Gastrocnemius medialis (tissue), 4 donors: Measurements from ENCODE around the gene DCTN1. TPM values are rescaled to one million over a fixed set of nuclear protein-coding genes. Genes with fewer than 3 reads are reported as not detected.
A peak's percentile ranks its signal among the peaks of the same experiment; 100 is the strongest.
"Not testable (repeated sequence)": the region's sequence is repeated elsewhere in the genome, so short reads cannot be mapped to it uniquely, and the experiment has no call there.

ENCODE experiments used
- ATAC-seq, 2 donors: fragments of 150-250 bp; one replicate each; pipeline ENCODE4 v1.9.1; 2016
- DNase-seq, 2 donors: peaks; one replicate each; pipeline ENCODE4 v3.0.0-alpha.2; 2019
- H3K27ac ChIP-seq, 4 donors: fragments of 200-600 bp; sonication (generic); 1 replicate in 1 of 4; 2 replicates in 3 of 4; pipeline ENCODE4 v1.5.1; 2016 to 2018; ENCODE audit warnings: mild to moderate bottlenecking in 2 of 4, moderate library complexity in 1 of 4
- H3K27me3 ChIP-seq, 3 donors: fragments of 200-600 bp; sonication (generic) in 2 of 3; 1 replicate in 1 of 3; 2 replicates in 2 of 3; pipeline versions ENCODE4 v1.5.1 to v1.6.0; 2016 to 2019; ENCODE audit warnings: mild to moderate bottlenecking in 1 of 3, moderate library complexity in 1 of 3
- H3K36me3 ChIP-seq, 2 donors: fragments of 200-600 bp; sonication (generic) in 1 of 2; one replicate each; pipeline ENCODE4 v1.5.1; 2017 to 2018
- H3K4me1 ChIP-seq, 2 donors: fragments of 200-600 bp; sonication (generic) in 1 of 2; one replicate each; pipeline ENCODE4 v1.5.1; 2016 to 2017; ENCODE audit warnings: mild to moderate bottlenecking in 2 of 2
- H3K4me3 ChIP-seq, 4 donors: fragments of 200-600 bp; sonication (generic) in 3 of 4; 1 replicate in 1 of 4; 2 replicates in 3 of 4; pipeline ENCODE4 v1.5.1; 2016 to 2019; ENCODE audit warnings: mild to moderate bottlenecking in 2 of 4
- H3K9me3 ChIP-seq, 3 donors: fragments of 200-600 bp; sonication (generic) in 2 of 3; 1 replicate in 1 of 3; 2 replicates in 2 of 3; pipeline ENCODE4 v1.5.1; 2016 to 2019
- POLR2A ChIP-seq, 2 donors: fragments of 450-650 bp; IDR thresholded peaks; one replicate each; pipeline ENCODE4 v1.6.1; 2017; ENCODE audit warnings: antibody characterized with exemption in 2 of 2, mild to moderate bottlenecking in 2 of 2, moderate library complexity in 2 of 2
- in situ Hi-C, 4 donors: fragments of 200-750 bp; cut with MboI; loops; one replicate each; pipeline versions ENCODE4 v1.15.0 to v1.8.0; 2017; ENCODE audit warnings: low sequenced_read_pairs in 4 of 4
- intact Hi-C: fragments of 100-400 bp; cut with DNase I; formaldehyde crosslinking; loops from one replicate; pipeline ENCODE4 v1.15.1; 2023; ENCODE audit warnings: low total_unique reads
- total RNA-seq, 4 donors: library from RNA; depleted of rRNA; stranded (reverse); fragments of >200 nt; gene quantifications; one replicate each; pipeline versions ENCODE4 v1.1.0 to v1.2.3, GENCODE V29; 2016
- TF ChIP-seq, protein P1 (sequence below), 5 experiments: fragments of 450-650 bp in 3 of 5; fragments of 200-600 bp in 2 of 5; sonication (generic) in 2 of 5; IDR thresholded peaks in 4 of 5; conservative IDR thresholded peaks in 1 of 5; 1 replicate in 4 of 5; 2 replicates in 1 of 5; pipeline ENCODE4 v1.5.1; 2016 to 2019; ENCODE audit warnings: antibody characterized with exemption in 5 of 5, mild to moderate bottlenecking in 3 of 5, moderate library complexity in 3 of 5

The DCTN1 gene
- total RNA-seq, 4 donors from 2014 or later: 89.8 to 127 (median 103) TPM

DNA sequence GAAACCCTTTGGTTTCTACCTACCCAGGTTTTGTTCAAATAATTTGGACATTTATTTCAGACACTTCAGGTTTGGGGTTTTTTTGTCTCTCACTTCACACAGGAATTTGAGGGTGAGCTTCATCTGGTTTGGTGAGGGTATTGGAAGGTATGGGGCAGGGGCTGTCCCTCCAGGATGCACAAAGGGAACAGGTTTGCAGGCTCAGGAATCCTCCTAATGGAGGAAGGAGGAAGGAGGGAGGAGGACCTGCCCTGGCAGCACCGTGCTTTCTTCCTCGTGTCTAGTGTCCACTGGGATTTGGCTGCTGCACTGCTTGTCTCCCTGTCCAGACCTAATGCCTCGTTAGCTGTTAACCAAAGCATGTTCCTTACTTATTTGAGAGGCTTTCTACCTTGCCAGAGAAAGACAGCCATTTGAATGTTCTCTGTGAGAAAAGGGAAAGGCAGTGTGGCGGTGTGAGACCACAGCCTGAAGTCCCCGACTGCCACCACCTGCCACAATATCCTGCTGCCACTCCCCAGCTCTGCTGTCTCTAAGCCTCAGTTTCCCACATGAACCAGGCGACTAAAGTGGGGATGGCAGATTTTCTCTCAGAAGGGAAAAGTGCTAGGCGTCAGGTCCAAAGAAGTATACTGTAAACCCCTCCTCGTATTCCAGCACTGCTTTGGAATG lies 34.7 kb downstream of the DCTN1 start:
- no peaks in the 10 kb centered on the region for H3K4me1 ChIP-seq
- H3K27ac ChIP-seq: no peak overlapping the region
- TF ChIP-seq POLR2A (IDR thresholded peaks at IDR 0.05): no peak
- TF ChIP-seq, protein P1, sequence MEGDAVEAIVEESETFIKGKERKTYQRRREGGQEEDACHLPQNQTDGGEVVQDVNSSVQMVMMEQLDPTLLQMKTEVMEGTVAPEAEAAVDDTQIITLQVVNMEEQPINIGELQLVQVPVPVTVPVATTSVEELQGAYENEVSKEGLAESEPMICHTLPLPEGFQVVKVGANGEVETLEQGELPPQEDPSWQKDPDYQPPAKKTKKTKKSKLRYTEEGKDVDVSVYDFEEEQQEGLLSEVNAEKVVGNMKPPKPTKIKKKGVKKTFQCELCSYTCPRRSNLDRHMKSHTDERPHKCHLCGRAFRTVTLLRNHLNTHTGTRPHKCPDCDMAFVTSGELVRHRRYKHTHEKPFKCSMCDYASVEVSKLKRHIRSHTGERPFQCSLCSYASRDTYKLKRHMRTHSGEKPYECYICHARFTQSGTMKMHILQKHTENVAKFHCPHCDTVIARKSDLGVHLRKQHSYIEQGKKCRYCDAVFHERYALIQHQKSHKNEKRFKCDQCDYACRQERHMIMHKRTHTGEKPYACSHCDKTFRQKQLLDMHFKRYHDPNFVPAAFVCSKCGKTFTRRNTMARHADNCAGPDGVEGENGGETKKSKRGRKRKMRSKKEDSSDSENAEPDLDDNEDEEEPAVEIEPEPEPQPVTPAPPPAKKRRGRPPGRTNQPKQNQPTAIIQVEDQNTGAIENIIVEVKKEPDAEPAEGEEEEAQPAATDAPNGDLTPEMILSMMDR (IDR thresholded peaks at IDR 0.05 in 4 of 5, conservative IDR thresholded peaks at IDR 0.05 in 1 of 5): no peak
- no peaks in the 10 kb centered on the region for H3K27me3 ChIP-seq
- intact Hi-C loops: no loop called here
- in situ Hi-C loops: loop anchor here in 2 of 4 donors (25.0 kb wide), 1 partner anchor 533 kb away; no protein-coding TSS in a partner anchor
- H3K9me3 ChIP-seq: no peaks in the 10 kb centered on the region
- DNase-seq: no peak
- H3K36me3 ChIP-seq: no peaks in the 10 kb centered on the region
- H3K4me3 ChIP-seq: no peak overlapping the region
- no peak for ATAC-seq

DNA sequence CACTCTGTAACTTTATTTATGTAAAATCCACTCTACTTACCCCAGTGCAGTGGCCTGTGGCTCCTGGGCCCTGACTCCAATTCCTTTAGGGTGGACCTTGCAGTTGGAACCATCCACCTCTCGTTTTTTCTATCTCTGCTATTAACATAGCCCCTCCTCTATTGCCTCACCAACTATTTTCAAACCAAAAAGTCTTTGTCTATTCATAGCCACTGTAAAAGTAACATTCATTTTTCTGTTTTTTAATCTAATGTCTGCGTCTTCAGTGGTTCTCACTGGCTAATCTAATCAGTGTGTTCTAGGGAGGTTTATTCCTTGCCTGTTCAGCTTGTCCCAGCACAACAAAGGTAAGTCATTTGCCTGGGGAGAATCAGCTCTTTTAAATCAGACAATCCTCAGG lies 36.8 kb downstream of the DCTN1 start, which contains the start of gene SLC4A5:
TSS of gene SLC4A5 (minus strand) at position 101 of the 400 bp plus-strand sequence. CDS start 28,393 bp downstream, outside the sequence.
- TF ChIP-seq, protein P1 (IDR thresholded peaks at IDR 0.05 in 4 of 5, conservative IDR thresholded peaks at IDR 0.05 in 1 of 5): no peak
- TF ChIP-seq POLR2A (IDR thresholded peaks at IDR 0.05): no peak
- Histone ChIP-seq H3K4me1 (no peaks in the 10 kb centered on the region), H3K4me3 (no peak within 1 kb of the TSS), H3K36me3 (no peaks in the 10 kb centered on the region), H3K27ac (no peak within 1 kb of the TSS), H3K9me3 (no peaks in the 10 kb centered on the region), H3K27me3 (no peaks in the 10 kb centered on the region)
- intact Hi-C loops (no loop called here), in situ Hi-C loops (loop anchor here in 2 of 4 donors (25.0 kb wide), 1 partner anchor 531 kb away; no protein-coding TSS in a partner anchor)
- DNase-seq (no peak), ATAC-seq (no peak)

DNA sequence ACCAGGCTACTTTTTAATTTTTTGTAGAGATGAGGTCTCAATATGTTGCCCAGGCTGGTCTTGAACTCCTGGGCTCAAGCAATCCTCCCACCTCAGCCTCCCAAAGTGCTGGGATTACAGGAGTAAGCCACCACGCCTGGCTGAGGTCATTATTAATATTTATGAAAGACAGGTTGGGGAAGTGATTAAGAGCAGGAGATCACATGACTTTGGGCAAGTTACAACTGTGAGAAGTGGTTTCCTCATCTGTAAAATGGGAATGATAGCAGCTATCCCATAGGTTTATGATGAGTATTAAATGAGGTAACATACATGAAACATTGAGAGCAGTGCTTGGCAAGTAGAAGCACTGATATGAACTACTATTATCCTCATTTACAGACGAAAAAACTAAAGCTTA lies 43.9 kb downstream of the DCTN1 start:
- in situ Hi-C loops (loop anchor here in 3 of 4 donors (10.0 to 25.0 kb wide), 2 partner anchors 511 to 524 kb away; partner anchors contain the start of gene STAMBP (in 1 of the 3)), intact Hi-C loops (loop anchor here (10.0 kb wide), 1 partner anchor 511 kb away; the partner anchor contains the start of gene STAMBP)
- not testable (repeated sequence) for ATAC-seq, H3K9me3 ChIP-seq, DNase-seq, H3K36me3 ChIP-seq, H3K27me3 ChIP-seq, H3K4me1 ChIP-seq, H3K4me3 ChIP-seq, H3K27ac ChIP-seq

DNA sequence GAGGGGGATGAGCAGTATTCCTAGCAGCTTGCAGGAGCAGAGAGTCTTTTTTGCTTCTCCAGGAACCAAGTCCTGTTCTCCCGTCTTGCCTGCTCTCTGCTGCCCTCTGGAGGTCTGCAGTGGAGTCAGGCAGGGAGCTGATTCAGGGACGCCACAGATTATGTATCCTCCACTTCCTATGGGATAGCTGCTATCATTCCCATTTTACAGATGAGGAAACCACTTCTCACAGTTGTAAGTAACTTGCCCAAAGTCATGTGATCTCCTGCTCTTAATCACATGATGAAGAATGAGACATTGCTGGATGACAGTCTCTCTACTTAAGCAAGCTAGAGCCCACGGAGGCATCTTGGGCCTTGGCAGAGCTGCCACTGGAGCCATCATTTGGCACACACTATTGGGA lies 45.2 kb downstream of the DCTN1 start:
- DNase-seq (peak; percentile 37 to 56), ATAC-seq (peak; percentile 83 to 85)
- Histone ChIP-seq H3K36me3 (peaks cover 0 to 5% of the 10 kb centered on the region in 2 donors), H3K4me1 (no peaks in the 10 kb centered on the region), H3K9me3 (no peaks in the 10 kb centered on the region), H3K27ac (no peak overlapping the region), H3K27me3 (no peaks in the 10 kb centered on the region), H3K4me3 (no peak overlapping the region)
- intact Hi-C loops (loop anchor here (2.0 to 10.0 kb wide), 2 partner anchors 84 to 510 kb away; partner anchors contain the start of gene STAMBP), in situ Hi-C loops (loop anchor here in 3 of 4 donors (10.0 to 25.0 kb wide), 2 partner anchors 510 to 523 kb away; partner anchors contain the start of gene STAMBP (in 1 of the 3))
- TF ChIP-seq, protein P1 (IDR thresholded peaks at IDR 0.05 in 4 of 5, conservative IDR thresholded peaks at IDR 0.05 in 1 of 5): peak; percentile 70 to 93 (median 79)
- TF ChIP-seq POLR2A (IDR thresholded peaks at IDR 0.05): no peak

DNA sequence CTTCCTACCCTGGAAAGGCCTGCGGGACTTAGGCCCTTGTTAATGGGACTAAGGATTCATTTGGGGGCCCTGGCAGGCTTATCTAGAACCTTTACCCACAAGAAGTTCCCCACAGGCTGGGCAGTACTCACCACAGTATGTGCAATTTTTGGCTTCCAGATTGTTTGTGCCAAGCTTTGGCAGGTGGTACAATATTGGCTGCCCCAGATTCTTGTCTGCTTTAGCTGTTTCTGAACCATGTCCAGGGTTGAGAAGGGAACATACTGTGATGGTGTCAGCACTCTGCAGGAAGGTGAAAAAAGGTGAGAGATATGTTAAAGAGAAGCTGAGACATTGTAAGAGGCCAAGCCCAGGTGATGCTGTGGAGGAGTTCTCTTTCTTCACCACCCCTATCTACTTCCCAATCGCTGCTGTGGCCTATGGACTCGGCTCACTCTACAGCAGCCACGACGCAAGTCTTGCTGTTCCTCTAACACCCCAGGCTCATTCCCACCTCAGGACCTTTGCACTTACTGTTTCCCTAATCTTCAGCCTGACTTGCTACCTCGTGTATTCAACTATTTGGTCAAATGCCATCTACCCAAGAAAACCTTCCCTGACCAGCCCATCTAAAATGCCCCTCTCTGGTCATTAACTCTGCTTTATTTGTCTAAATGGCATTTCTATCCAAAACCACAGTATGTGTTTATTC lies 46.1 kb downstream of the DCTN1 start:
- peaks cover 0 to 7% of the 10 kb centered on the region in 2 donors for H3K36me3 ChIP-seq
- intact Hi-C loops: loop anchor here (2.0 to 10.0 kb wide), 2 partner anchors 83 to 509 kb away; partner anchors contain the start of gene STAMBP
- H3K4me3 ChIP-seq: no peak overlapping the region
- no peak for DNase-seq
- no peaks in the 10 kb centered on the region for H3K9me3 ChIP-seq
- H3K4me1 ChIP-seq: no peaks in the 10 kb centered on the region
- in situ Hi-C loops: loop anchor here in 3 of 4 donors (10.0 to 25.0 kb wide), 2 partner anchors 509 to 522 kb away; partner anchors contain the start of gene STAMBP (in 1 of the 3)
- H3K27me3 ChIP-seq: no peaks in the 10 kb centered on the region
- no peak overlapping the region for H3K27ac ChIP-seq
- no peak for TF ChIP-seq POLR2A (IDR thresholded peaks at IDR 0.05)
- TF ChIP-seq, protein P1 (IDR thresholded peaks at IDR 0.05 in 4 of 5, conservative IDR thresholded peaks at IDR 0.05 in 1 of 5): no peak
- no peak for ATAC-seq
